Mesenchymal stem cell (in vitro differentiated cells and primary cell): ENCODE results near the gene CBLIF.

Experiments
- DNase-seq: peaks from one replicate; pipeline ENCODE4 v3.0.0-alpha.2; 2013
- H2AFZ ChIP-seq: one replicate; pipeline ENCODE4 v1.6.1; 2013; ENCODE audit warnings: low read depth, mild to moderate bottlenecking, control low read depth, inconsistent platforms, low read length, moderate library complexity
- H2AK5ac ChIP-seq: 2 replicates; pipeline ENCODE4 v1.6.1; 2013; ENCODE audit warnings: low read length, moderate library complexity, mild to moderate bottlenecking, inconsistent platforms; ENCODE audit not compliant: severe bottlenecking
- H2BK120ac ChIP-seq: one replicate; pipeline ENCODE4 v1.6.1; 2013; ENCODE audit warnings: low read depth, mild to moderate bottlenecking, inconsistent platforms, low read length, moderate library complexity
- H2BK12ac ChIP-seq, 2 experiments: one replicate each; pipeline ENCODE4 v1.6.1; 2013; ENCODE audit warnings: inconsistent platforms in 2 of 2, low read length in 2 of 2, mild to moderate bottlenecking in 2 of 2, moderate library complexity in 2 of 2, control low read depth in 1 of 2
- H2BK15ac ChIP-seq: one replicate; pipeline ENCODE4 v1.6.1; 2013; ENCODE audit warnings: mild to moderate bottlenecking, low read depth, inconsistent platforms; ENCODE audit not compliant: poor library complexity, severe bottlenecking
- H2BK5ac ChIP-seq: 2 replicates; pipeline ENCODE4 v1.6.1; 2013; ENCODE audit warnings: low read depth, mild to moderate bottlenecking, low read length, control low read depth, inconsistent platforms; ENCODE audit not compliant: poor library complexity, severe bottlenecking
- H3K14ac ChIP-seq, 2 experiments: one replicate each; pipeline ENCODE4 v1.6.1; 2013; ENCODE audit warnings: inconsistent platforms in 2 of 2, low read length in 2 of 2, control low read depth in 1 of 2, mild to moderate bottlenecking in 1 of 2, moderate library complexity in 1 of 2
- H3K18ac ChIP-seq, 2 experiments: one replicate each; pipeline ENCODE4 v1.6.1; 2013; ENCODE audit warnings: inconsistent platforms in 2 of 2, low read length in 2 of 2, control low read depth in 1 of 2, low read depth in 1 of 2, mild to moderate bottlenecking in 1 of 2
- H3K23ac ChIP-seq, 2 experiments: one replicate each; pipeline ENCODE4 v1.6.1; 2013; ENCODE audit warnings: inconsistent platforms in 2 of 2, low read length in 2 of 2, mild to moderate bottlenecking in 2 of 2, moderate library complexity in 2 of 2, control low read depth in 1 of 2
- H3K27ac ChIP-seq: 2 replicates; pipeline ENCODE4 v1.5.1; 2013; ENCODE audit warnings: mild to moderate bottlenecking, moderate library complexity, low read length, control low read depth, inconsistent platforms; ENCODE audit not compliant: poor library complexity, severe bottlenecking
- H3K27me3 ChIP-seq, 2 experiments: 2 replicates each; pipeline versions ENCODE4 v1.6.1 to v1.7.0; 2013; ENCODE audit warnings: low read length in 2 of 2, mild to moderate bottlenecking in 2 of 2, moderate library complexity in 2 of 2, control low read depth in 1 of 2, inconsistent platforms in 1 of 2; ENCODE audit not compliant: control insufficient read depth in 1 of 2, insufficient read depth in 1 of 2
- H3K36me3 ChIP-seq, 2 experiments: 2 replicates each; pipeline versions ENCODE4 v1.6.1 to v1.7.0; 2013; ENCODE audit warnings: low read length in 2 of 2, control low read depth in 1 of 2, inconsistent platforms in 1 of 2, low read depth in 1 of 2, mild to moderate bottlenecking in 1 of 2; ENCODE audit not compliant: insufficient read depth in 2 of 2, control insufficient read depth in 1 of 2
- H3K4ac ChIP-seq, 2 experiments: one replicate each; pipeline ENCODE4 v1.6.1; 2013; ENCODE audit warnings: inconsistent platforms in 2 of 2, low read length in 2 of 2, mild to moderate bottlenecking in 2 of 2, moderate library complexity in 2 of 2, control low read depth in 1 of 2, low read depth in 1 of 2
- H3K4me1 ChIP-seq: 2 replicates; pipeline ENCODE4 v1.6.1; 2013; ENCODE audit warnings: low read depth, low read length, control low read depth; ENCODE audit not compliant: control insufficient read depth, insufficient read depth
- H3K4me2 ChIP-seq: 2 replicates; pipeline ENCODE4 v1.6.1; 2013; ENCODE audit warnings: low read length, mild to moderate bottlenecking, inconsistent platforms; ENCODE audit not compliant: poor library complexity, severe bottlenecking
- H3K4me3 ChIP-seq, 2 experiments: 2 replicates each; pipeline versions ENCODE4 v1.5.1 to v1.7.0; 2013; ENCODE audit warnings: low read length in 2 of 2, mild to moderate bottlenecking in 2 of 2, control low read depth in 1 of 2, low read depth in 1 of 2; ENCODE audit not compliant: insufficient read depth in 1 of 2
- H3K79me1 ChIP-seq: replicated peaks from 2 replicates; pipeline ENCODE4 v1.6.1; 2013; ENCODE audit warnings: mild to moderate bottlenecking, control low read depth, low read length, inconsistent platforms; ENCODE audit not compliant: poor library complexity, severe bottlenecking
- H3K9ac ChIP-seq: 2 replicates; pipeline ENCODE4 v1.7.0; 2013; ENCODE audit warnings: mild to moderate bottlenecking, low read length, moderate library complexity
- H3K9me3 ChIP-seq: 2 replicates; pipeline ENCODE4 v1.7.0; 2013; ENCODE audit warnings: mild to moderate bottlenecking, low read length; ENCODE audit not compliant: control insufficient read depth
- H4K8ac ChIP-seq: one replicate; pipeline ENCODE4 v1.6.1; 2013; ENCODE audit warnings: inconsistent platforms, mild to moderate bottlenecking, low read length, moderate library complexity
- H4K91ac ChIP-seq: one replicate; pipeline ENCODE4 v1.6.1; 2013; ENCODE audit warnings: mild to moderate bottlenecking, low read length, inconsistent platforms
- WGBS: methylation state at CpG from one replicate; pipeline ENCODE4 v1.1.7; 2013; ENCODE audit warnings: mixed read lengths; 5-methylcytosine and 5-hydroxymethylcytosine counted together

Gene CBLIF

DNA sequence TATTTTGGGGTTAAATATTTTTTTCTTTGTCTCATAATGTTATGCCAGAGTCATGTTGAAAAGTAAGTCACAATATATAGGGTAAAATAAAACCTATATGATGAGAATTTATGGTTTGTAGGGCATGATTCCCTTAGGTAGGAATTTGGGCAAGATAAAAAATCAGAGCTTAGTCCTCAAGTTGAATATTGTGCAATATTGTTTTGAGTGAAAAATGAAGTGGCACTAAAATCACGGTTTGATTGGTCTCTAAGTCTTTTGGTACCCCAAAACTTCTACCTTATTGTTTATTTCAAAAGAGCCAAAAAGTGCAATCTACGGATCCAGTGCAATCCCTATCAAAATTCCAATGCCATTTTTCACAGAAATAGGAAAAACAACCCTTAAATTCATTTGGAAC is 33.1 kb downstream of the CBLIF start:
- Histone ChIP-seq H3K18ac (no peak overlapping the region), H2BK120ac (no peak overlapping the region), H3K79me1 (peaks cover 4% of the 10 kb centered on the region), H3K4ac (no peak overlapping the region), H3K4me2 (no peak overlapping the region), H3K4me1 (no peaks in the 10 kb centered on the region), H3K9ac (no peak overlapping the region), H3K14ac (no peak overlapping the region), H2AFZ (no peak overlapping the region), H3K27ac (no peak overlapping the region), H2BK12ac (no peak overlapping the region), H2BK15ac (no peak overlapping the region), H4K8ac (no peak overlapping the region), H2AK5ac (no peak overlapping the region), H4K91ac (no peak overlapping the region), H3K9me3 (no peaks in the 10 kb centered on the region), H2BK5ac (no peak overlapping the region), H3K23ac (no peak overlapping the region), H3K27me3 (no peaks in the 10 kb centered on the region), H3K4me3 (no peak overlapping the region), H3K36me3 (peaks cover 0 to 19% of the 10 kb centered on the region in 2 experiments)
- WGBS: 91% methylated on average over 2 of the region's 2 CpGs
- no peak for DNase-seq

GRCh38 chr11:59810911-59811259 is 34.4 kb downstream of the CBLIF start:
- 26% methylated on average over 5 of the region's 8 CpGs for WGBS
- H3K36me3 ChIP-seq: peaks cover 9 to 32% of the 10 kb centered on the region in 2 experiments
- H2BK5ac ChIP-seq: no peak overlapping the region
- H3K4me2 ChIP-seq: peak overlapping the region; percentile 92
- H3K9ac ChIP-seq: peak overlapping the region; percentile 97
- no peak overlapping the region for H3K23ac ChIP-seq
- no peak overlapping the region for H2AFZ ChIP-seq
- no peak overlapping the region for H3K4ac ChIP-seq
- peak overlapping the region; percentile 27 for H2BK120ac ChIP-seq
- peaks cover 15% of the 10 kb centered on the region for H3K79me1 ChIP-seq
- H2AK5ac ChIP-seq: no peak overlapping the region
- H3K4me1 ChIP-seq: no peaks in the 10 kb centered on the region
- no peak overlapping the region for H3K18ac ChIP-seq
- H4K8ac ChIP-seq: no peak overlapping the region
- no peak overlapping the region for H4K91ac ChIP-seq
- H2BK15ac ChIP-seq: no peak overlapping the region
- H3K9me3 ChIP-seq: no peaks in the 10 kb centered on the region
- no peaks in the 10 kb centered on the region for H3K27me3 ChIP-seq
- peak overlapping the region; percentile 82 to 97 for H3K4me3 ChIP-seq
- no peak for DNase-seq
- peak overlapping the region; percentile 45 for H3K27ac ChIP-seq
- H2BK12ac ChIP-seq: no peak overlapping the region
- H3K14ac ChIP-seq: no peak overlapping the region

GRCh38 chr11:59810189-59810910 is 34.9 kb downstream of the CBLIF start, which contains the start of gene MRPL16:
TSS of gene MRPL16 (minus strand) at chr11:59810778. CDS start at chr11:59810658, 120 bp downstream.
- Histone ChIP-seq H3K27ac (peak within 1 kb of the TSS; percentile 45), H3K4me2 (peak within 1 kb of the TSS; percentile 92), H3K14ac (no peak within 1 kb of the TSS), H3K9ac (peak within 1 kb of the TSS; percentile 97), H2BK5ac (no peak within 1 kb of the TSS), H3K79me1 (peaks cover 15% of the 10 kb centered on the region), H4K8ac (peak within 1 kb of the TSS; percentile 97), H2AK5ac (peak within 1 kb of the TSS; percentile 58), H2BK120ac (peak within 1 kb of the TSS; percentile 27), H2BK15ac (no peak within 1 kb of the TSS), H3K23ac (peak within 1 kb of the TSS in 1 of 2 experiments; percentile 89), H4K91ac (peak within 1 kb of the TSS; percentile 80), H2BK12ac (no peak within 1 kb of the TSS), H3K18ac (peak within 1 kb of the TSS; percentile 64 to 96), H3K36me3 (peaks cover 9 to 38% of the 10 kb centered on the region in 2 experiments), H3K27me3 (no peaks in the 10 kb centered on the region), H2AFZ (peak within 1 kb of the TSS; percentile 98), H3K4me1 (no peaks in the 10 kb centered on the region), H3K4ac (peak within 1 kb of the TSS; percentile 79 to 99), H3K4me3 (peak within 1 kb of the TSS; percentile 82 to 97), H3K9me3 (no peaks in the 10 kb centered on the region)
- under 1% methylated on average over 54 of the region's 54 CpGs for WGBS
- peak; percentile 86 for DNase-seq

GRCh38 chr11:59807047-59807610 is 38.2 kb downstream of the CBLIF start:
- Histone ChIP-seq H3K79me1 (peaks cover 26% of the 10 kb centered on the region), H3K4me3 (no peak overlapping the region), H4K91ac (no peak overlapping the region), H3K9me3 (no peaks in the 10 kb centered on the region), H2BK12ac (no peak overlapping the region), H3K23ac (no peak overlapping the region), H2BK15ac (no peak overlapping the region), H2BK120ac (no peak overlapping the region), H3K4me2 (no peak overlapping the region), H3K27me3 (no peaks in the 10 kb centered on the region), H3K4me1 (peaks cover 1% of the 10 kb centered on the region), H2AK5ac (no peak overlapping the region), H3K14ac (no peak overlapping the region), H3K36me3 (peaks cover 22 to 63% of the 10 kb centered on the region in 2 experiments), H4K8ac (no peak overlapping the region), H3K4ac (no peak overlapping the region), H2AFZ (no peak overlapping the region), H3K27ac (no peak overlapping the region), H3K18ac (no peak overlapping the region), H3K9ac (no peak overlapping the region), H2BK5ac (no peak overlapping the region)
- DNase-seq: no peak
- no CpG with 5 or more reads among the region's 1 CpG for WGBS
